NCI-H146 treated with DMSO at 0.1 percent for 48 hours (cell line): ENCODE measurements around the gene SMARCE1.
A peak's percentile ranks its signal among the peaks of the same experiment; 100 is the strongest.

Source experiments
- DNase-seq: peaks from one replicate; lab custom pipeline; 2025; ENCODE audit not compliant: unreplicated experiment; lab: John Stamatoyannopoulos, UW

The SMARCE1 gene

GRCh38 chr17:40647624-40648383, at the start of gene SMARCE1:
Gene SMARCE1, minus strand, starts transcription at chr17:40647818. Its CDS starts 2,016 bp downstream, at chr17:40645802.
- peak; percentile 49 for DNase-seq

- DNase-seq: peak; percentile 37
These were observed 49.7 kb upstream of the SMARCE1 start for GRCh38 chr17:40697297-40697696.

- DNase-seq: no peak
These were observed 49.0 kb upstream of the SMARCE1 start for GRCh38 chr17:40696651-40697072.

GRCh38 chr17:40695874-40696472, 48.4 kb upstream of the SMARCE1 start:
- DNase-seq: no peak

GRCh38 chr17:40694584-40694983, 47.0 kb upstream of the SMARCE1 start:
- DNase-seq: no peak

GRCh38 chr17:40687106-40687505, 39.5 kb upstream of the SMARCE1 start:
- no peak for DNase-seq

- no peak for DNase-seq
These were observed 38.6 kb upstream of the SMARCE1 start for GRCh38 chr17:40686192-40686591.

GRCh38 chr17:40680998-40681397, 33.4 kb upstream of the SMARCE1 start:
- DNase-seq: no peak

- DNase-seq: no peak
These were observed 31.9 kb upstream of the SMARCE1 start for GRCh38 chr17:40679523-40679907.

- no peak for DNase-seq
These were observed 31.4 kb upstream of the SMARCE1 start for GRCh38 chr17:40678902-40679522.

GRCh38 chr17:40675905-40676304, 28.3 kb upstream of the SMARCE1 start:
- no peak for DNase-seq

- DNase-seq: no peak
These were observed 25.0 kb upstream of the SMARCE1 start for GRCh38 chr17:40672654-40673053.

GRCh38 chr17:40671282-40671681, 23.7 kb upstream of the SMARCE1 start:
- DNase-seq: no peak

- no peak for DNase-seq
These were observed 18.7 kb upstream of the SMARCE1 start for GRCh38 chr17:40666331-40666730.

- DNase-seq: no peak
These were observed 17.1 kb upstream of the SMARCE1 start, which contains the start of gene KRT222 for GRCh38 chr17:40664582-40665333. Gene KRT222, minus strand, starts transcription at chr17:40665177. Its CDS starts 78 bp downstream, at chr17:40665099.

GRCh38 chr17:40663252-40663651, 15.6 kb upstream of the SMARCE1 start:
- DNase-seq: no peak

- DNase-seq: no peak
These were observed 12.3 kb upstream of the SMARCE1 start for GRCh38 chr17:40659911-40660310.

- DNase-seq: no peak
These were observed 10.8 kb upstream of the SMARCE1 start for GRCh38 chr17:40658396-40658795.

GRCh38 chr17:40651939-40652338, 4.3 kb upstream of the SMARCE1 start:
- DNase-seq: no peak

- peak; percentile 42 for DNase-seq
These were observed 858 bp upstream of the SMARCE1 start for GRCh38 chr17:40648384-40648968.
